Measurements from ENCODE around the gene ZNF580. TPM values are rescaled to one million over a fixed set of nuclear protein-coding genes. Genes with fewer than 3 reads are reported as not detected.

Gene ZNF580
- total and polyA plus RNA-seq, 10 of the 15 experiments (the other 5 are each of a cell fraction or from before 2014, with no cell fraction given): 2.3 to 31.8 (median 10.0) TPM

GRCh38 chr19:55601084-55601483 is 39.7 kb upstream of the ZNF580 start (continued):
- TF ChIP-seq ATF2 (IDR thresholded peaks at IDR 0.05; ENCODE audit: low read length) (no peak), NFYA (IDR thresholded peaks at IDR 0.05; ENCODE audit: borderline replicate concordance, low read depth, low read length) (no peak), EP300 (IDR thresholded peaks at IDR 0.05; ENCODE audit: borderline replicate concordance in 1 of 2, control insufficient read depth in 1 of 2, low read depth in 2 of 2, low read length in 2 of 2) (no peak), STAT1 (conservative IDR thresholded peaks at IDR 0.05) (no peak), ZZZ3 (IDR thresholded peaks at IDR 0.05; ENCODE audit: control insufficient read depth, insufficient read length, low read depth) (no peak)

GRCh38 chr19:55602104-55603001 is 38.4 kb upstream of the ZNF580 start:
- no TSS peak for BruUV-seq (replicated peaks)
- SMC1A ChIA-PET (ENCODE audit: uncharacterized antibody, unreplicated experiment): no interaction called here
- intact Hi-C loops (cut with micrococcal nuclease; ENCODE audit: unreplicated experiment): loop anchor here (5.0 kb wide), 1 partner anchor 40 kb away; the partner anchor contains the start of genes ZNF580 and ZNF581
- WGBS (ENCODE audit: insufficient coverage, insufficient replicate concordance, low lambda C conversion rate, missing lambda C conversion rate): 98% methylated on average over 56 of the region's 60 CpGs
- RAD21 ChIA-PET (ENCODE audit: unreplicated experiment): no interaction called here
- Histone ChIP-seq H3K4me2 (ENCODE audit: control insufficient read depth, insufficient read depth) (no peak overlapping the region), H3K27me3 (replicated peaks in 1 of 2; ENCODE audit: control insufficient read depth in 2 of 2, insufficient read depth in 2 of 2, low read length in 1 of 2) (no peaks in the 10 kb centered on the region), H3K4me1 (ENCODE audit: control insufficient read depth, insufficient read depth, low read length) (peaks cover 10% of the 10 kb centered on the region; the same call in 1 of the 2 replicates), H4K20me1 (ENCODE audit: control insufficient read depth, insufficient read depth) (no peaks in the 10 kb centered on the region), H3K36me3 (ENCODE audit: control insufficient read depth in 2 of 2, insufficient read depth in 2 of 2, low read length in 1 of 2) (no peaks in the 10 kb centered on the region), H2AFZ (ENCODE audit: control insufficient read depth, low read depth, low read length) (no peak overlapping the region), H3K79me2 (ENCODE audit: control insufficient read depth, insufficient read depth, low read length) (peaks cover 24% of the 10 kb centered on the region), H3K27ac (ENCODE audit: control insufficient read depth, insufficient read depth) (no peak overlapping the region), H3K4me3 (no peak overlapping the region), H3K9me3 (replicated peaks; ENCODE audit: control insufficient read depth, insufficient read depth, low read length) (no peaks in the 10 kb centered on the region), H3K9ac (ENCODE audit: control insufficient read depth, insufficient read depth, low read length) (no peak overlapping the region)
- no peak for DNase-seq (ENCODE audit: low read depth, low spot score)
- TF ChIP-seq DPF2 (IDR thresholded peaks at IDR 0.05) (no peak), HDAC6 (IDR thresholded peaks at IDR 0.05; ENCODE audit: unreplicated experiment) (no peak), CBFB (IDR thresholded peaks at IDR 0.05; ENCODE audit: low read depth) (no peak), NFYB (IDR thresholded peaks at IDR 0.05; ENCODE audit: insufficient read depth, low read depth, low read length) (no peak), NR2F1 (conservative IDR thresholded peaks at IDR 0.05) (no peak), YY1 (IDR thresholded peaks at IDR 0.05; ENCODE audit: low read depth, low read length) (no peak), ZNF592 (IDR thresholded peaks at IDR 0.05) (no peak), FOS (IDR thresholded peaks at IDR 0.05; ENCODE audit: borderline replicate concordance, extremely low read depth, insufficient read length) (no peak)
- POLR2A ChIA-PET: no interaction called here
- FAIRE-seq: no peak
- CTCF ChIA-PET: interaction anchor here (1.8 kb wide), 1 partner anchor 29 kb away, joined by 6 read pairs; no protein-coding TSS in a partner anchor
- in situ Hi-C loops (cut with MboI): no loop called here
- ATAC-seq: no peak
